Neural cell (in vitro differentiated cells): ENCODE results near the gene PTPRU. TPM values are rescaled to one million over a fixed set of nuclear protein-coding genes. Genes with fewer than 3 reads are reported as not detected.

ENCODE experiments used
- H2AFZ ChIP-seq: fragments of 200-600, 300-800 bp; sonication (generic), shearing (Covaris generic); 2 replicates; pipeline ENCODE4 v1.6.0; 2014; ENCODE audit warnings: low read depth, mild to moderate bottlenecking, antibody characterized with exemption, low read length, moderate library complexity
- H3F3A ChIP-seq: fragments of 200-600 bp; shearing (Covaris generic); 2 replicates; pipeline ENCODE4 v1.6.1; 2016; ENCODE audit warnings: mild to moderate bottlenecking, moderate library complexity, mixed read lengths, antibody characterized with exemption, low read length; ENCODE audit not compliant: insufficient read depth, poor library complexity, severe bottlenecking
- H3K27ac ChIP-seq: fragments of 200-600, 300-800 bp; sonication (generic), shearing (Covaris generic); 2 replicates; pipeline ENCODE4 v1.5.1; 2014; ENCODE audit warnings: mild to moderate bottlenecking, low read length, moderate library complexity
- H3K27me3 ChIP-seq: fragments of 300-800, 200-600 bp; sonication (generic), shearing (Covaris generic); 2 replicates; pipeline ENCODE4 v1.6.0; 2014; ENCODE audit warnings: mild to moderate bottlenecking, low read depth, low read length, moderate library complexity; ENCODE audit not compliant: insufficient read depth
- H3K36me3 ChIP-seq: fragments of 300-800, 200-600 bp; sonication (generic), shearing (Covaris generic); 2 replicates; pipeline ENCODE4 v1.5.1; 2014; ENCODE audit warnings: mild to moderate bottlenecking, antibody characterized with exemption, low read length, moderate library complexity; ENCODE audit not compliant: insufficient read depth
- H3K4me2 ChIP-seq: fragments of 300-800, 200-600 bp; sonication (generic), shearing (Covaris generic); 2 replicates; pipeline ENCODE4 v1.6.0; 2014; ENCODE audit warnings: mild to moderate bottlenecking, low read length
- H3K4me3 ChIP-seq: fragments of 300-800, 200-600 bp; sonication (generic), shearing (Covaris generic); 2 replicates; pipeline ENCODE4 v1.5.1; 2014; ENCODE audit warnings: mild to moderate bottlenecking, low read length, moderate library complexity
- H3K79me2 ChIP-seq: fragments of 200-600 bp; shearing (Covaris generic); replicated peaks from 2 replicates; pipeline ENCODE4 v1.6.0; 2014; ENCODE audit warnings: mild to moderate bottlenecking, low read length, moderate library complexity; ENCODE audit not compliant: insufficient read depth
- H3K9ac ChIP-seq: fragments of 300-800, 200-600 bp; sonication (generic), shearing (Covaris generic); 2 replicates; pipeline ENCODE4 v1.6.1; 2016; ENCODE audit warnings: mild to moderate bottlenecking, low read length, mixed read lengths
- H3K9me2 ChIP-seq: fragments of 200-600 bp; shearing (Covaris generic); 2 replicates; pipeline ENCODE4 v1.6.1; 2016; ENCODE audit warnings: mild to moderate bottlenecking, low read length, mixed read lengths; ENCODE audit not compliant: insufficient read depth
- H3K9me3 ChIP-seq: fragments of 200-600, 300-800 bp; sonication (generic), shearing (Covaris generic); 2 replicates; pipeline ENCODE4 v1.6.1; 2016; ENCODE audit warnings: mild to moderate bottlenecking, mixed run types, low read length, moderate library complexity, mixed read lengths
- H4K20me1 ChIP-seq: fragments of 200-600 bp; shearing (Covaris generic); 2 replicates; pipeline ENCODE4 v1.6.1; 2016; ENCODE audit warnings: mild to moderate bottlenecking, mixed run types; ENCODE audit not compliant: insufficient read depth
- EP300 ChIP-seq: fragments of 450-650 bp; conservative IDR thresholded peaks from 2 replicates; pipeline ENCODE4 v1.6.1; 2014; ENCODE audit warnings: antibody characterized with exemption, mild to moderate bottlenecking, moderate library complexity; ENCODE audit not compliant: poor library complexity, severe bottlenecking
- EZH2 ChIP-seq: fragments of 200-600, 300-800 bp; shearing (Covaris generic), sonication (generic); IDR thresholded peaks from 2 replicates; pipeline ENCODE4 v1.6.1; 2014; ENCODE audit warnings: antibody characterized with exemption, low read length, borderline replicate concordance, mild to moderate bottlenecking; ENCODE audit not compliant: insufficient read depth, poor library complexity, severe bottlenecking
- MXI1 ChIP-seq: fragments of 450-650 bp; conservative IDR thresholded peaks from 2 replicates; pipeline ENCODE4 v1.6.1; 2014; ENCODE audit warnings: antibody characterized with exemption, mild to moderate bottlenecking; ENCODE audit not compliant: poor library complexity, severe bottlenecking
- POLR2AphosphoS5 ChIP-seq: IDR thresholded peaks from 2 replicates; pipeline ENCODE4 v1.6.1; 2012
- RAD21 ChIP-seq: fragments of 450-650 bp; conservative IDR thresholded peaks from 2 replicates; pipeline ENCODE4 v1.6.1; 2014; ENCODE audit warnings: antibody characterized with exemption, mild to moderate bottlenecking, moderate library complexity
- SMC3 ChIP-seq: fragments of 450-650 bp; conservative IDR thresholded peaks from 2 replicates; pipeline ENCODE4 v1.6.1; 2014; ENCODE audit warnings: antibody characterized with exemption, mild to moderate bottlenecking, moderate library complexity; ENCODE audit not compliant: poor library complexity
- TAF1 ChIP-seq: IDR thresholded peaks from 2 replicates; pipeline ENCODE4 v1.6.1; 2012; ENCODE audit warnings: low read depth
- polyA plus RNA-seq: library from polyadenylated mRNA; depleted of rRNA; stranded (reverse); fragments of >200 nt; gene quantifications from 2 replicates; pipeline ENCODE4 v1.2.3, GENCODE V29; 2014
- TF ChIP-seq, protein P1 (sequence below): IDR thresholded peaks from 2 replicates; pipeline ENCODE4 v1.6.1; 2012; ENCODE audit warnings: borderline replicate concordance
- TF ChIP-seq, protein P2 (sequence below): fragments of 450-650 bp; IDR thresholded peaks from 2 replicates; pipeline ENCODE4 v1.5.1; 2014; ENCODE audit warnings: antibody characterized with exemption, mild to moderate bottlenecking, moderate library complexity; ENCODE audit not compliant: poor library complexity, severe bottlenecking

PTPRU gene
- polyA plus RNA-seq, 1 donor from 2014 or later, result 5.0 TPM

DNA sequence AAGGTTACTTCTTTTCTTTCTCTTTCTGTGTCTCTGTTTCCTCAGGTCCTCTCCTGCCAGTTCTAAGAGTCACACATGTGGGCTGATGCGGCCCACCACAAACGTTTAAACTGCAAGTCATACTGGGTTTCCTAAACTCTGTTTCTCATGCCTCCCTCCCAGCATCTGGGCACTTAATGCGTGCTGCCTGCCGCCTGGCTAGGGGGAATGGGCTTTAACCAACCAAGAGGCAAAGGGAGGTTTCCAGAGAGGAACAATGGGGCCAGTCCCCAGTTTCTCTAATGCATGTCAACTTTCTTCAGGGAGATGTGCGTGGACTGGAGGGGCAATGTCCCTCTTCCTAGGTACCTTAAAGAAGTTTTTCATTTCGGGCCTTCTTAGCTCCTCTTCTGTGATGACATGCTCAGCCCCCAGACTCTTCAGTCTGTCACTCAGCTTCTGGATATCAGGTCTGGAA is 34.7 kb upstream of the PTPRU start:
- TF ChIP-seq EP300 (no peak), POLR2AphosphoS5 (no peak), MXI1 (no peak), TAF1 (no peak), RAD21 (no peak), EZH2 (no peak), SMC3 (no peak)
- TF ChIP-seq, protein P1, sequence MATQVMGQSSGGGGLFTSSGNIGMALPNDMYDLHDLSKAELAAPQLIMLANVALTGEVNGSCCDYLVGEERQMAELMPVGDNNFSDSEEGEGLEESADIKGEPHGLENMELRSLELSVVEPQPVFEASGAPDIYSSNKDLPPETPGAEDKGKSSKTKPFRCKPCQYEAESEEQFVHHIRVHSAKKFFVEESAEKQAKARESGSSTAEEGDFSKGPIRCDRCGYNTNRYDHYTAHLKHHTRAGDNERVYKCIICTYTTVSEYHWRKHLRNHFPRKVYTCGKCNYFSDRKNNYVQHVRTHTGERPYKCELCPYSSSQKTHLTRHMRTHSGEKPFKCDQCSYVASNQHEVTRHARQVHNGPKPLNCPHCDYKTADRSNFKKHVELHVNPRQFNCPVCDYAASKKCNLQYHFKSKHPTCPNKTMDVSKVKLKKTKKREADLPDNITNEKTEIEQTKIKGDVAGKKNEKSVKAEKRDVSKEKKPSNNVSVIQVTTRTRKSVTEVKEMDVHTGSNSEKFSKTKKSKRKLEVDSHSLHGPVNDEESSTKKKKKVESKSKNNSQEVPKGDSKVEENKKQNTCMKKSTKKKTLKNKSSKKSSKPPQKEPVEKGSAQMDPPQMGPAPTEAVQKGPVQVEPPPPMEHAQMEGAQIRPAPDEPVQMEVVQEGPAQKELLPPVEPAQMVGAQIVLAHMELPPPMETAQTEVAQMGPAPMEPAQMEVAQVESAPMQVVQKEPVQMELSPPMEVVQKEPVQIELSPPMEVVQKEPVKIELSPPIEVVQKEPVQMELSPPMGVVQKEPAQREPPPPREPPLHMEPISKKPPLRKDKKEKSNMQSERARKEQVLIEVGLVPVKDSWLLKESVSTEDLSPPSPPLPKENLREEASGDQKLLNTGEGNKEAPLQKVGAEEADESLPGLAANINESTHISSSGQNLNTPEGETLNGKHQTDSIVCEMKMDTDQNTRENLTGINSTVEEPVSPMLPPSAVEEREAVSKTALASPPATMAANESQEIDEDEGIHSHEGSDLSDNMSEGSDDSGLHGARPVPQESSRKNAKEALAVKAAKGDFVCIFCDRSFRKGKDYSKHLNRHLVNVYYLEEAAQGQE, result no peak
- TF ChIP-seq, protein P2, sequence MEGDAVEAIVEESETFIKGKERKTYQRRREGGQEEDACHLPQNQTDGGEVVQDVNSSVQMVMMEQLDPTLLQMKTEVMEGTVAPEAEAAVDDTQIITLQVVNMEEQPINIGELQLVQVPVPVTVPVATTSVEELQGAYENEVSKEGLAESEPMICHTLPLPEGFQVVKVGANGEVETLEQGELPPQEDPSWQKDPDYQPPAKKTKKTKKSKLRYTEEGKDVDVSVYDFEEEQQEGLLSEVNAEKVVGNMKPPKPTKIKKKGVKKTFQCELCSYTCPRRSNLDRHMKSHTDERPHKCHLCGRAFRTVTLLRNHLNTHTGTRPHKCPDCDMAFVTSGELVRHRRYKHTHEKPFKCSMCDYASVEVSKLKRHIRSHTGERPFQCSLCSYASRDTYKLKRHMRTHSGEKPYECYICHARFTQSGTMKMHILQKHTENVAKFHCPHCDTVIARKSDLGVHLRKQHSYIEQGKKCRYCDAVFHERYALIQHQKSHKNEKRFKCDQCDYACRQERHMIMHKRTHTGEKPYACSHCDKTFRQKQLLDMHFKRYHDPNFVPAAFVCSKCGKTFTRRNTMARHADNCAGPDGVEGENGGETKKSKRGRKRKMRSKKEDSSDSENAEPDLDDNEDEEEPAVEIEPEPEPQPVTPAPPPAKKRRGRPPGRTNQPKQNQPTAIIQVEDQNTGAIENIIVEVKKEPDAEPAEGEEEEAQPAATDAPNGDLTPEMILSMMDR, result no peak
- H3K36me3 ChIP-seq, result no peaks in the 10 kb centered on the region
- no peaks in the 10 kb centered on the region for H3K79me2 ChIP-seq
- no peak overlapping the region for H3K27ac ChIP-seq
- no peaks in the 10 kb centered on the region for H3K27me3 ChIP-seq
- H3K9me2 ChIP-seq, result no peaks in the 10 kb centered on the region
- H2AFZ ChIP-seq, result no peak overlapping the region
- H3K4me2 ChIP-seq, result no peak overlapping the region
- no peaks in the 10 kb centered on the region for H4K20me1 ChIP-seq
- no peak overlapping the region for H3K9ac ChIP-seq
- no peaks in the 10 kb centered on the region for H3K9me3 ChIP-seq
- H3F3A ChIP-seq, result no peaks in the 10 kb centered on the region
- H3K4me3 ChIP-seq, result no peak overlapping the region

- no peak overlapping the region for H3K27ac ChIP-seq
- no peak for TF ChIP-seq EZH2
- no peak for TF ChIP-seq RAD21
- TF ChIP-seq, protein P1, result no peak
- no peak for TF ChIP-seq SMC3
- no peak for TF ChIP-seq TAF1
- no peak for TF ChIP-seq POLR2AphosphoS5
- no peak for TF ChIP-seq EP300
- TF ChIP-seq MXI1, result no peak
- TF ChIP-seq, protein P2, result no peak
Observed at GRCh38 chr1:29202053-29202452, 34.3 kb upstream of the PTPRU start.

More at GRCh38 chr1:29202053-29202452, 34.3 kb upstream of the PTPRU start:
- H3K4me3 ChIP-seq, result no peak overlapping the region
- no peak overlapping the region for H3K4me2 ChIP-seq
- H3K79me2 ChIP-seq, result no peaks in the 10 kb centered on the region
- H3K27me3 ChIP-seq, result no peaks in the 10 kb centered on the region
- H3K36me3 ChIP-seq, result no peaks in the 10 kb centered on the region
- H3F3A ChIP-seq, result no peaks in the 10 kb centered on the region
- H3K9me3 ChIP-seq, result no peaks in the 10 kb centered on the region
- H3K9ac ChIP-seq, result no peak overlapping the region
- no peaks in the 10 kb centered on the region for H4K20me1 ChIP-seq
- no peaks in the 10 kb centered on the region for H3K9me2 ChIP-seq
- H2AFZ ChIP-seq, result no peak overlapping the region
